ENCODE measurements around the gene RNF181. TPM values are rescaled to one million over a fixed set of nuclear protein-coding genes. Genes with fewer than 3 reads are reported as not detected.

The RNF181 gene
- total and polyA plus RNA-seq, 2 of the 13 experiments (the other 11 are each of a cell fraction or from before 2014, with no cell fraction given), result 224 to 578 TPM

- TF ChIP-seq AKNA (CRISPR knock-in tag; IDR thresholded peaks at IDR 0.05; ENCODE audit: borderline replicate concordance) (no peak), ZNF264 (CRISPR knock-in tag; IDR thresholded peaks at IDR 0.05) (no peak), ZBTB1 (CRISPR knock-in tag; IDR thresholded peaks at IDR 0.05; ENCODE audit: borderline replicate concordance) (no peak), ZNF570 (CRISPR knock-in tag; IDR thresholded peaks at IDR 0.05; ENCODE audit: borderline replicate concordance) (no peak), ZNF343 (CRISPR knock-in tag; IDR thresholded peaks at IDR 0.05) (peak; percentile 73; the same call in 1 of the 2 replicates), ZSCAN31 (CRISPR knock-in tag; IDR thresholded peaks at IDR 0.05; ENCODE audit: low read depth) (peak; percentile 78), ZBTB38 (CRISPR knock-in tag; IDR thresholded peaks at IDR 0.05) (peak; percentile 93; the same call in 1 of the 2 replicates), YEATS4 (CRISPR knock-in tag; IDR thresholded peaks at IDR 0.05; ENCODE audit: borderline replicate concordance) (peak; percentile 74; the same call in 1 of the 2 replicates), ZFP41 (CRISPR knock-in tag; IDR thresholded peaks at IDR 0.05; ENCODE audit: borderline replicate concordance) (peak; percentile 85; the same call in 1 of the 2 replicates), ZBTB26 (CRISPR knock-in tag; IDR thresholded peaks at IDR 0.05; ENCODE audit: borderline replicate concordance) (peak; percentile 85), ARNTL (CRISPR knock-in tag; IDR thresholded peaks at IDR 0.05) (peak; percentile 74; the same call in 1 of the 2 replicates), ZNF782 (CRISPR knock-in tag; IDR thresholded peaks at IDR 0.05; ENCODE audit: borderline replicate concordance) (no peak), SNAPC4 (CRISPR knock-in tag; IDR thresholded peaks at IDR 0.05) (no peak)
Measured at GRCh38 chr2:85561280-85562212, 34.0 kb upstream of the RNF181 start, which contains the start of gene GGCX (continued).
